Colon (tissue), 2 donors: ENCODE results near the gene TTC16.

Experiments
- FAIRE-seq: peaks from 2 replicates; lab custom pipeline; 2012; peaks lifted over from hg19 to GRCh38; lab: Jason Lieb, UNC
- donor health status: control.
- donor health status: control.

The TTC16 gene

DNA sequence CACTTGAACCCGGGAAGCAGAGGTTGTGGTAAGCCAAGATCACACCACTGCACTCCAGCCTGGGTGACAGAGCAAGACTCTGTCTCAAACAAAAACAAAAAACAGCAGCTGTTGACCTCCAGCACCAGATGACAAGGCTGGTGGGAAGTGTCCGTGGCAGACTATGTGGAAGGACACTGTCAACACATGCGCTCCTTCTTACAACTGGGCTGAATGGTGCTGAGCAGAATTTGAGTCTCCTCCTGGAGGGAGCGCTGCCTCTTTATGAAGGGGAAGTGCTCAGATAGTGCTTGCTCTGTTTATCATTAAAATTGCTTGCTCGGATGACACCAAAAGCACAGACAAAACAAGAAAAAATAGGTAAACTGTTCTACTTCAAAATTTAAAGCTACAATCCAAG lies 18.3 kb upstream of the TTC16 start:
- FAIRE-seq = no peak

- FAIRE-seq = no peak
Measured at GRCh38 chr9:127698386-127698785, 17.5 kb upstream of the TTC16 start.

- FAIRE-seq = no peak
Measured at GRCh38 chr9:127698985-127699670, 16.8 kb upstream of the TTC16 start.

- FAIRE-seq = no peak
Measured at GRCh38 chr9:127700140-127700539, 15.7 kb upstream of the TTC16 start.

GRCh38 chr9:127700594-127701255 lies 15.2 kb upstream of the TTC16 start:
- no peak for FAIRE-seq

- FAIRE-seq = no peak
Measured at GRCh38 chr9:127703289-127703946, 12.5 kb upstream of the TTC16 start.

- no peak for FAIRE-seq
Measured at GRCh38 chr9:127705577-127706379, 10.1 kb upstream of the TTC16 start.

GRCh38 chr9:127706836-127707241 lies 9.0 kb upstream of the TTC16 start, which contains the start of gene CFAP157:
CFAP157 (plus strand) TSS chr9:127706988; CDS start chr9:127707032, 44 bp downstream.
- no peak for FAIRE-seq

GRCh38 chr9:127707766-127708165 lies 8.1 kb upstream of the TTC16 start:
- FAIRE-seq = no peak

- FAIRE-seq = no peak
Measured at GRCh38 chr9:127708952-127709587, 6.8 kb upstream of the TTC16 start.

GRCh38 chr9:127710204-127710783 lies 5.6 kb upstream of the TTC16 start:
- FAIRE-seq = no peak

GRCh38 chr9:127711226-127711701 lies 4.6 kb upstream of the TTC16 start:
- no peak for FAIRE-seq

GRCh38 chr9:127711831-127712274 lies 4.0 kb upstream of the TTC16 start:
- FAIRE-seq = no peak

- FAIRE-seq = no peak
Measured at GRCh38 chr9:127712371-127712770, 3.5 kb upstream of the TTC16 start.

DNA sequence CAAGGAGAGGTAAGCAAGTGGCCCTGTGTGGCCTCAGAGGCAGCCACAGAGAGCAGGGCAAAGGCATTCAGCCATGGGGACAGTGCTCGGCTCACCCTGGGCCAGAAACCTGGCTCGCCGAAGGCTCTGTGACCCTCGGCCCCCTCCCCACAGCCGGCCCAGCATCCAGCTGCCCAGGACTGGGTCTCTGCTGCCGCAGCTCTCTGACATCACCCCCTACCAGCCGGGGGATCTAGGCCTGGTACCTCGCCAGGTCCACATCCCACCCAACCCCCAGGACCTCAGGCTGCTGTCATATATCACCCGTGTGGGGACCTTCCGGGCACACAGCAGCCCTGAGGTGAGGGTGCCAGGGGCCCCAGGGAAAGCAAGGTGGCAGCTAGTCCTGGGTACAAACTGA lies 3.0 kb upstream of the TTC16 start:
- FAIRE-seq = no peak

GRCh38 chr9:127714020-127714750 lies 1.7 kb upstream of the TTC16 start:
- FAIRE-seq = no peak

DNA sequence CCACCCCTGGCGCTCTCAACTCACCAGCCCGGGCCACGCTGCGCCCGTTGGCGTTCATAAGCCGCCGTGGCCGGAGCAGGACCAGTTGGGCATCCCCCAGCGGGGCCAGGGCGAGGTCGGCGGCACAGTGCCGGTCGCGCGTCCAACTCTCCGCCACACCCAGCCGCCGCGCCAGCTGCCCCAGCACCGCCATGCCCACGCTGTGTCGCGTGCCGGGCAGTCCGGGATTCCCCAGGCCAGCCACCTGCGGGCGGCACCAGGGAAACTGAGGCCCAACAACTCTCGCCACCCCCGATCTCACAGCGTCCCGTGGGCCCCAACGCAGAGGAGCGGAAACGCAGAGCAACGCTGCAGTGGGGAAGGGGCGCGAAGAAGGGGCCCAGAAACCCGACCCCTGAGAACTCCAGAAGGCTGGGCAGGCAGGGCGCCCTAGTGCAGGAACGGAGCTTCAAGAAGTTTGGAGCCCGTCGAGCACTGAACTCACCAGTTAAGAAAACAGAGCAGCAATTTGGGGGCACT lies 869 bp upstream of the TTC16 start:
- FAIRE-seq = no peak

- FAIRE-seq = no peak
Measured at GRCh38 chr9:127716412-127716811, 533 bp downstream of the TTC16 start.

- FAIRE-seq = no peak
Measured at GRCh38 chr9:127717766-127718165, 1.9 kb downstream of the TTC16 start.
